HG02970 (cell line): ENCODE results near the gene TJP1.
"Not testable (repeated sequence)": the region's sequence is repeated elsewhere in the genome, so short reads cannot be mapped to it uniquely, and the experiment has no call there.

Experiments used
- ATAC-seq: cut with Tn5 transposase; IDR thresholded peaks from one replicate; pipeline ENCODE4 v1.9.1; 2021; ENCODE audit warnings: mild to moderate bottlenecking, moderate library complexity, moderate number of reproducible peaks; ENCODE audit not compliant: unreplicated experiment, low FRiP score

Gene TJP1

DNA sequence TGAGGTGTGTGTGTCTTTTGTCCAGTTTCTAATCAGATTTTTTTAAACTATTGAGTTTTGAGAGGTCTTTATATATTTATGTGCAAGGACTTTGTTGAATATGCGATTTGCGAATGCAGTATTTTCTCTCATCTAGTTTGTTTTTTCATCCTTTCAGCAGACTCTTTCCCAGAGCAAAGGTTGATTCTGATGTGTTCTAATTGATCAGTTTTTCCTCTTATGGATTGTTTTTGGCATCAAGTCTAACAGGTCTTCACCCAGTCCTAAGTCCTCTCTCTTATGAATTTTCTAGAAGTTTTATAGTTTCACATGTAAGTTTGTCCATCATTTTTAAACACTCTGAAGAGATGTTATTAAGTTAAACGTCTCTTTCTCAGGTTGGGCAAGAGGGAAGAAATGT lies 17.8 kb upstream of the TJP1 start:
- no peak for ATAC-seq

DNA sequence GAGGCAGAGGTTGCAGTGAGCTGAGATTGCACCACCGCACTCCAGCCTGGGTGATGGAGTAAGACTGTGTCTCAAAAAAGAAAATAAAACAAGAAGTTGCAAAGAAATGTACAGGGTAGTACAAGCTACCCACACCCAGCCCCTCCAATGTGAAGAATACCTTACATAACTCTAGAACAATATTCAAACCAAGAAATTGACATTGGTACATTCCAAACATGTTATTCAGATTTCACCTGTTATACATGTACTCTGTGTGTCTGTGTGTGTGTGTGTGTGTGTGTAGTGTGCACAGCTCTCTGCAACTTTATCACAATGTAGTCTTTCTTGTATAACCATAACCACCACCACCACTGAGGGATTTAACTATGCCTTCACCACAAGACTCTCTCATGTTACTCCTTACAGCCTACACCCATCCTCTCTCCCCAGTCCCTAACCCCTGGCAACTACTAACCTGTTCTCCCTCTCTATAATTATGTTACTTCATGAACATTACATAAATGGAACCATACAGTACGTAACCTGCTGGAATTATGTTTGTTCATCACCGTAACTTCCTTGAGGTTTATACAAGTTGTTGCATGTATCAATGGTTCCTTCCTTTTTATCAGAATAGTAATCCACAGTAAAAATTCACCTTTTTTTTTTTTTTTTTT lies 16.2 kb upstream of the TJP1 start:
- ATAC-seq, result no peak

DNA sequence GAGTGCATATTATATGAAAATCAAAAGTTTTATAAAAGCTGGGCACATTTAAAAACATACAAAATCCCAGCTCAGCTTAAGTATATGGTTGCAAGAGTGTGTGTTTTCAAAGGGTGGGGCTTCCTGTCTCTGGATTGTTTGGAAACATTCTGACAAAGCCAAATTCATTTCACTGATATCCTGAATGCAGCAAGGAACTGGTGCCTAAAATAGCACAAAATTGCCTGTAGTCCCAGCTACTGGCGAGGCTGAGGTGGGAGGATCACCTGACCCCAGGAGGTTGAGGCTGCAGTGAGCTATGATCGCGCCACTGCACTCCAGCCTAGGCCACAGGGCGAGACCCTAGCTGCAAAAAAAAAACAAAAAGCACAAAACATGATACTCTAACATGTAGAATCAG lies 13.0 kb upstream of the TJP1 start:
- ATAC-seq, result no peak

DNA sequence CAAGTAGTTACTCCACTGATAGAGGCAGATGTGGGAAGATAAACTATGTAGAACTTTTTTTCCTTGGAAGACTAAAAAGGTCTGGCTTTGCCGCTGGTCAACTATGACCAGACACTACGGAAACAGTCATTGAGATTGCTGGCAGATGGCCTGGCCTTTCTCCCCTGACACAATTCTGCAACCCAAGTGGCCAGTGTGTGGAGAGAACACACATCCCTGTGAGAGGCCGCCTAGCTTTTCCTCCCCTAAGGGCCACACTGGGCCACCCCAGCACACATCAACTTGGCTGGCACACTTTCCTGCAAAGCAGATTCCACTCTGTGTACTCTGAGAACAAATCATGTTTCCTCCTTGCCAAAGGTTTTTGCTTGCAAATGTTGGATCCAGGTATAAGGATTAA lies 10.4 kb upstream of the TJP1 start:
- no peak for ATAC-seq

DNA sequence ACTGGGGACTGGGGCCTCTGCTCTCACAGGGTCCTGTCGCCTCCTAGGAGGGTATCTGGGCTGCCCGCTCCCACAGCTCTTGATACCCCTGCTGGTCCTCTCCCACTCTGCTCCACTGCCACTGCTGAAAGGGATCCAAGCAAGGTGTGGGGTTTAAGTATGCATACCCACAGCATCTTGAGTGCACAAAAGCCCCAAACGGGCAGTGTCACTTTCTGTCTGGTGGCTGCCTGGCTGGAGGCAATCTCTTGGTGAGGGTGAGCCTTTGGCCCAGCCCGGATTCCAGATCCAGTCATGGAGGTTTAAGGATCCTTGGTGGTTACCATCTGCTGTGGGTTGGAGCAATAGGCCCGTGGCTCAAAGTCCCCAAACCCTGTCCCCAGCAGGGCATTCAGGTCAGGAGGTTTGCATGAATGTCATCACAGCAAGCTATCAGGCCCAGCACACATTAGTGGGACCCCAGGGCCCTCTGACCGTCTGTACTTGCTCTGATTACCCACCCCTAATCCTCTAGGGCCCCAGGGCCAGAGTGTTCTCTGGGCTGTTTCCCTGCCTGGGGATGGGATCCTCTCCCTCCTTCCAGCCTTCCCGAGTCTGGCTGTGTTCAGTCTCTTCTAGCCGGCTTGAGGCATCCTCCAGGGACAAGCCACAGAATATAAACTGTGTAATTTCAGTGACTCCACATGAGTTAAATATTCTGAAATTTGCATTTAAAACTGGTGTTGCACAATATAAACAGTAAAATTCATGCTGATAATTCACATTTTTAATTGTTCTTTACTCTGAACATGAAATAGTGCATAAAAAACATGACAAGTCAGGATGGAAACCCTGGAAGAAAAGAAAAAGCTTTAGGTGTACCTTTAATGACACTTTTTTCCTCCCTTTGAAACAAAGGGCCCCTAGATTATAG lies 4.9 kb upstream of the TJP1 start:
- ATAC-seq, result no peak

DNA sequence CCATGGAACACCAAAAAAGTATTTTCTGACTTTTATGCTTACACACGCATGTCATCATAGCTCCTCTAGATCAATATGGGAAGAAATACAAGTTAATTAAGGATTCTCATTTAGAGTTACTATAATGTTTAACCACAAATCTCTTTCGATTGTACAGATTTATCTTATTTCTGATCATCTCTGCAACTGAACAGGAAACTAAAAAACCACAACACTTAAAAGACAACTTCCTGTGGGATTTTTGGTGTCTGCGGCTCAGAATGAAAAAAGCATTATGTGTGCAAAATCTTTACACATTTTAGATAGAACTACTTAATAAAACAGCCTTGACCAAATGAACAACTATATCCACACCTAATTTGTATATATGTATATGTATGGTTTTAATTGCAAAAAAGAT lies 3.0 kb upstream of the TJP1 start:
- ATAC-seq, result no peak

DNA sequence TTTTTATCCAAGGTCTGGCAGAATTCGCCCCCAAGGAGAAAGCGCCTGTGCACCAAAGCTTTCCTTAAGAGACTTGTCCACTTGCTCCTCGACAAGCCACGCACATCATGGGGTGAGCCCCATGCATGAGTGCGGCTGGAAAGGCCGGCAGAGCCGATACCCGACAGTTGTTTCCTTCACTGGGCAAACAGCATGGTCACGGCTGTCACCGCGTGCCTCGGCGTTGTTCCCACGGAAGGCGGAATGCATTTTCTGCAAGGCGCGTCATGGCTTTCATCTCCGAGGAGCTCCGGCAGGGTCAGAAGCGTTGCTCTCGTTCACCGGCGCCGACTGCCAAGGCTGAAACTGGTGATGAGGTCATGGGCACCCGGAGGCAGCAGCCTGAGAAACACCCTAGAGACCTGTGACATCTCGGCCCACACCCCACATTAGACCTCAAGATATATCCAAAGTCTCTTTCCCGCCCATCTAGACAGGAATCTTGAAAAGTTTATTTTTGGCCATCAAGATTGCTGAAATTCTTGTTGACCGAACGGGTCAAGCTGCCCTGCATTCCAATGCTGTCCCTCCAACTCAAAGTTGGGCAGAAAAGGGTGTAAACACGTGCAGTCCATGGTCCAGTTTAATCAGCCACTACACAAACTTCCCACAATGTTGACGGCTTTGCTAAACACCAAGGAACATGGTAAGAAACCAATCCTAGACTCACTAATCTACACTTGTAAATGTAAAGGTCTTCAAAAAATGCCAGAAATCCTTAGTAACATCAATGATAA lies 604 bp upstream of the TJP1 start:
- no peak for ATAC-seq

DNA sequence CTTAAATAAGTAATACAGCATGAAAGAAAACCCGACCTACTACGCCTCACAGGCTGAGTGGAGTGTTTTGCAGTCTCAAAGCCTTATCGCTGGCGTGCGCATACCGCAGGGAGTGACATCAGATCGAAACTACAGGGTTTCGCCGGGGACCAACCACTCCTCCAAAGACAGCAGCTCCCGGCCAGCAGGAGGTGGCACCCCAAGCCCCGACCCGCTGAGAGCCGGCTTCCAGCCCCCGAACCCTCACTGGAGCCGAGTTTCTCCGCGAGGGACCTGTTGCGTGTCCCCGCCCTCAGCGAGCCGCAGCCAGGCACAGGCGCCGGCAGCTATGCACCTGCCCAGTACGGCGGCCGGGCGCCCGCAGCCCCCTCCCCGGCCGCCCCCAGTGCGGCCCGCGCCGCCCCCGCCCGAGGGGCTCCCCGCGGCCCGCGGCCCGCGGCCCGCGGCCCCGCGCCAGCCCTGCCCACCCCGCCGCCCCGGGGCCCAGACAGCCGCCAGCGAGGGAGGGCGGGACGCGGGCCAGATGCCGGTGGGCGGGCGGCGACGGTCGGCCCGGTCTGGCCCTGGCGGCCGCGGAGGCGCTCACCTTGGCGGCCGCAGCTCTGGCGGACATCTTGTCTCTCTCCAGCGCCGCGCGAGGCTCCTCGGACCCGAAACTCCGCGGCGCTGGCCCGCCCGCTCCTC lies 710 bp downstream of the TJP1 start:
- no peak for ATAC-seq

DNA sequence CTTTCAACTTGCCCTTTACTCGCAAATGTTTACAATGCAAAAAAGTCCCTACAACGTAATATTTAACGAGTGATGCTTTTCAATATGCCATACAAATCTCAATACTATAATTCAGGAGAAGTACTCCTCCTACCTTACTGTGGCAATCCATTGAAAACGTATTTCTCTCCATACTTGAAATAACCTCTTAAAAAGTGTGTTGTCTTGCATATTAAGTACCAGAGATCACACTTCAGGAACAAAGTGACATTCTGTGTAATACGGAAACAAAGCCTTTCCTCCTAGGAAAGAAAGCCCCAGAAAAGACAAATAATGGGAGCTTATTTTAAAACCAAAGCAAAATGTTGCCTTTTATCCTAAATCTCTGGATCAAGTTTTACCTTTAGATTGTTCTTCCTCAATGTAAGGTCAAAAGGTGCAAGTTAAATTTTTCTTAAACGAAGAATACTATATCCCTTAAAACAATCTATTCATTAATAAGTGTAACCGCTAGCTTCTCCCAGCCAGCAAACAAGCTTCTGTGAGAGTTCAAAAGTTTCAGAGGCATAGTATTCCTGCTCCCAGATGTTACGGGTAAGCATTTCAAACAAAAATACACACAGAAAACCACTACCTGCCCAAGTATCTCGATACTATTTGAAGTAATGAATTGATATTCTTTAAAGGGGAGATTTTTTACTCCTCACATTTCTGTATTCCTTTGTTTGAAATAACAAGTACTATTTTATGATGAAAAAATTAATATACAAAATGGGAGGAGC lies 1.7 kb downstream of the TJP1 start:
- ATAC-seq, result no peak

DNA sequence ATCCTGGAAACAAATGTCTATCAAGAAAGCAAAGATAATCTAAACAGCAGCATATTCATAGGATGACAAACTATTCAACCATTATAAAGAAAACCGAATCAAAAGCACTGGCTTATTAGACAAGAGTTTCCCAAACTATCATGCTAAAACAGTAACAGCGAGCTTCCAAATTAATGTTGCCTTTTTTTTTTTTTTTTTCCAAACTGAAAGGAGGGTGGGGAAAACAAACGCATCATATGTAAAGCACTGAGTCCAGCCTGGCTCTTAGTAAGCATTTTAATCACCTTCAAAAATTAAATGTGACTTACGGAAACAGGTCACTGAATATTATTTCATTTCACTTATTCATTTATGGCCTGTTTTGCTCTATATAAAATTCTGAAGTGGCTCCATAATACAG lies 2.3 kb downstream of the TJP1 start:
- ATAC-seq, result no peak

DNA sequence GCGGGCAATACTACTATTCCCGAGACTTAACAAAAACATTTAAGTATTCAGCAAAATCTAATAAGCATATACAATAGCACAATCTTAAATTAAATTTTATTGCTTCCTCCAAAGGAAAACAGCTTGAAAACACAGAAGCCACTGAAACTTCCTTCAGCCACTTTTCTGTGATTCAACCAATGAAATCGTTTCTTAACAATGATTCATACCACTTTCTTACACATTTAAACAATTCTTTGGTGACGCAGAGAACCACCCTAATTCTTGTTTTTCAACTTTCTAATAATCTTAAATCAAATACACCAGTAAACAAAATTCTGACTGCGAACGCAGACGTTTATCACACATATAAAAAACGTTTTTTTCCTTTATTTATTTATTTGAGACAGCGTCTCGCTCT lies 4.1 kb downstream of the TJP1 start:
- no peak for ATAC-seq

DNA sequence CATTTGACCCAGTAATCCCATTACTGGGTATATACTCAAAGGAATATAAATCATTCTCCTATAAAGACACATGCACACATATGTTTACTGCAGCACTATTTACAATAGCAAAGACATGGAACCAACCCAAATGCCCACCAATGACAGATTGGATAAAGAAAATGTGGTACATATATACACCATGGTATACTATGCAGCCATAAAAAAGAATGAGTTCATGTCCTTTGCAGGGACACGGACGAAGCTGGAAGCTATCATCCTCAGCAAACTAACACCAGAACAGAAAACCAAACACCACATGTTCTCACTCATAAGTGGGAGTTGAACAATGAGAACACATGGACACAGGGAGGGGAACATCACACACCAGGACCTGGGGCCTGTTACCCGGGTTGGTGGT lies 4.8 kb downstream of the TJP1 start:
- not testable (repeated sequence) for ATAC-seq

DNA sequence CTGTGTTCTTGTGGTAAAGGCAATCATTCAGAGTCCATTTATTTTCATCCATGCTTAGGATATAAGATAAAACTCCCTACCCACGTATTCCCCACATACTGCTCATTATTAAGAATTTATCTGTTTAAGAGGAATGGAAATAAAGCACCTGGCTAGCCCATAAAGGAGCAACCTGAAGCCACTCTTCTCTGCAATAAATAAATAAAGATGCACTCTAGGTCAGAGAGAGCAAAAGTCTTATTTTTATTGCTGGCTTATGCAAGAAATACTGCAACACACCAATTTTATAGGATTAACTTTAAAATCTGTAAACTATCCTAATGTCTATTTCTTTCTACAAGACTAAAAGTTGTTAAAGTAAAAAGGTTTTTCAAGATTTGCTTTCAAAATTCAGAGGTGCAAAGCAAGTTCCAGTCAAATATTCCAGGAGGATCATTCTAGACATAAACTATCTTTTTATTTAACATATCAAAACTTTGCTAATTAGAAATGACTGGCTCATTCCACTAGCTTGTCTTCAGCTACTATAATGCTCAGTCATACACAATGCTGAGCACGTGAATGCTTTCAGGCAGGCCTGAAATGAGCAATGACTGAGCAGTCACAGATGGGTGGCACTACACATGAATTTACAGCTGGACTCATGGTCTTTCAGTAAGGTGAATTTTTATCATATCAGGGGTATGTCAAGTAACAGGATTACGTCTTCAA lies 7.1 kb downstream of the TJP1 start:
- ATAC-seq, result no peak

DNA sequence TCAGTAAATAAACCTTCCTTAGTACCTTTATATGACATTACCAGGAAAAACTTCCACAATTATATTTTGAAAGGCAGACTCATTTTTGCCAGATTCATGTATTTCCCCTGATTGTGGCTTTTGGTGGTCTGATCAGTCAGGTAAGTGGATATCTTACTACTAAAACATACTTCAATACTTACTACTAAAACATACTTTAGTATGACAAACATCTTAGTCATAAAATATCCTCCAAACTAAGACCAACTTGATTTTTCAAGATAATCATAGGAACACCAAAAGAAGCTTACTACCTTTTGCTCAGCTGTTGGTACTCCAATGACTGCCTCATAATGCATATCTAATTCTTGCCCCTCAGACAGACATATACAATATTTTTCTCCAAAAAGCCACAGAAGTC lies 9.3 kb downstream of the TJP1 start:
- ATAC-seq, result no peak

DNA sequence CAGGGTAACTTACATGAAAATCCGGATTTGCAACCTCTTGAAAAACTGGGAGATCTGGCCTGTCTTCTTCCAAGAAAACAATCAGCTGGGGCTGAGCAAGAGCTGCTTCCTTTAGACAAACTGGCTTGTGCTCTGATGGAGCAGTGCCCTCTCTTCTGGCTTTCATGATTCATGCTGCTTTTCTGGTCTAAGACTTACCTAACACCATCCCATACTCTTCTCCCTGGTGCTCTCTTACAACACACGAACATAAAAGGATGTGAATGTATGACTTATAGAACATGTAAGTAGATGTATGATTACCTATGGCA lies 9.9 kb downstream of the TJP1 start:
- no peak for ATAC-seq

DNA sequence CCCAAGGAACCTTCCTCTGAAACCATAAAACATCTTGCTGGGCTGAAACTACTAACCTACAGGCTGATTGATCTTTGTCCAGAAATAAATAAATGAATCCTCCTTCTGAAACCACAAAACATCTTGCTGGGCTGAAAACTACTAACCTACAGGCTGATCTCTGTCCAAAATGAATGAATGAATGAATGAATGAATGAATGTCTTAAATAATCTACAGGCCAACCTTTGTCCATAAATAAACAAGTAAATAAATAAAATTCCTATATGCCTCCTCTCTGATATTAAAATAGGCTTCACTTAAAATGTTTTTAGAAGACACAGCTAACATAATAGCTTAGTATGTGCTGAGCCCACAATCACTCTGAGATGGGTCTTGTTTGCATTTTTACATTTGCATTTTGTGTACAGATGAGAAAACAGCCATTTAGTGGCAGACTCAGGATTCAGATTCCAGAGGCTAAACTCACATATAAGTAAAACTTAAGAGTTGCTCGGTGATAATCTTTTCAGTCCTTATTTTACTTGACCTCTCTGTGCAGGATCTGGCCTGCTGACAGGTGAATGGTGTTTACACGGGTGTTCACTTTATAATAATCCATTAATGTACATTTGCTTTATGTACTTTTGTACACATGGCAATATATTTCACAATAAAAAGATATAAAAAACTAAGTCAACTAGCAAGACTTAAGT lies 10.4 kb downstream of the TJP1 start:
- no peak for ATAC-seq

DNA sequence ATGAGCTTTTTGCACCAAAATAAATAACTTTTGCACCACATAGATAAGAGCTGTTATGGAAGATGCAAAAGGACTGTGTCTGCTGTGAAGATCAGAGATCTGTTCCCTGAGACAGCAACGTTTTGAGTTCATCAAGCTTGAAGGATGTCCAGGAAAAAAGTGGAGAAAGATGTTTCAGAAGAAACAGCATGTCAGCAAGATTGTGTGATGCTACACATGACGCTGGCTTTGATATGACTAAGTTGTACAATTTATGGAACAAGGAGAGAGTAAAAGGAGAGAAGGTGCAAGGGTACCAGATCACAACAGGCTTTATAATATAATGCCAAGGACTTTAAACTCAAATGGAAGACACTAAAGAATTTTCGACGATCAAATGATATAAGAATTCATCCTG lies 16.6 kb downstream of the TJP1 start:
- no peak for ATAC-seq

DNA sequence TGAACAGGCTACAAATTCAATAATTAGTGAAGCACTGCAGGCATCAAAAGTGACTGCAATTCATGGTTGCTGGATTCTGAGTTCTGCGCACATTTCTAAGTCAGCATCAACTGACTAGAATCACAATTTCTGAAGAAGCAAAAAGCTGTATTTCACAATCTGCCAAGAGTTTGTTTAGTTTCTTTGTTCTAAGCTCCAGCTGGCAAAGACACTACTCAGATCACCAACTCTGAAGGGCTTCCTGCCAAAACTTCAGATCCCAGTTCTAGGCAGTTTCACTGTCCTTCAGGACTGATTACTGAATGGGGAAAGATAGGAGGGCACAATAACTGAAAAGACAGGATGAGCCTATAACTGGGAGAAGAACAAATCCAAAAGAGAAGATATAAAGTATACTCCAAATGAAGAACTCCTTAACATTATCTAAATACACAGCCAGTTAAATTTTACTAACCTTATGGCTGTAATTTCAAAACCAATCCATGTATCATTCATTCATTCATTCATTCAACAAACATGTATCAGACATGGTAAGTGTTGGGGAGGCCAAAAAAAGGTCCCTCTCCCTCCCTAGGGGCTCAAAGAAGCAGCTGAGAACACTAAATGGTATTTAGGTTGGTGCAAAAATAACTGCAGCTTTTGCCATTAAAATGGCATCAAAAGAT lies 17.1 kb downstream of the TJP1 start:
- no peak for ATAC-seq

DNA sequence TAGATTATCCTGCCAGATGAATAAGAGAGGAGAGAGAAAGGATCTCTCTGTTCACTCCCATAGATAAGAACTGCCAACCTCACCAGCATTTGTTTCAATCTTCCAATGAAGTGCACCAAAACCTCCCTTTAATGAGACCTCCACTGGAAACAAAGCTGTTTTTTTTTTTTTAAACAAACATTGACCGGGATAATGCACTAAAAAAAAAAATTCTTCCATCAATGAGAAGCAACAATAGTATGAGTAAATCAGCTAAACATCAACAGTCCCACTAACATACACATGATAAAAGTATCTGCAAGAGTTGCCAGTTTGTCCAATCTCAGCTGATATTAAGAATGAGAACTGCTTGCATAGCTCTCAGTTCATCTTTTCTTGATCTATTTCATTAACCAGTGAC lies 19.9 kb downstream of the TJP1 start:
- ATAC-seq, result no peak
